Naive B cell (primary cell): Measurements from ENCODE around the gene EIF4E. TPM values are rescaled to one million over a fixed set of nuclear protein-coding genes. Genes with fewer than 3 reads are reported as not detected.

Experiments
- ATAC-seq, 2 donors: fragments of 150-1000 bp; cut with Tn5 transposase; 2 replicates each; pipeline ENCODE4 v1.10.0; 2021; ENCODE audit warnings: low read depth in 2 of 2, mild to moderate bottlenecking in 2 of 2, moderate library complexity in 2 of 2
- DNase-seq: peaks from one replicate; pipeline ENCODE4 v3.0.0; 2022
- H3K27ac Mint-ChIP-seq, 6 donors: one replicate each; pipeline ENCODE4 v1.8.0; 2020 to 2022; ENCODE audit warnings: mild to moderate bottlenecking in 6 of 6, mixed read lengths in 6 of 6, moderate library complexity in 5 of 6, inconsistent platforms in 2 of 6
- H3K27me3 Mint-ChIP-seq, 3 donors: one replicate each; pipeline ENCODE4 v1.8.0; 2021 to 2022; ENCODE audit warnings: mixed read lengths in 3 of 3, mild to moderate bottlenecking in 1 of 3
- H3K36me3 Mint-ChIP-seq, 2 donors: one replicate each; pipeline ENCODE4 v1.8.0; 2020 to 2022; ENCODE audit warnings: mixed read lengths in 2 of 2, inconsistent platforms in 1 of 2, mild to moderate bottlenecking in 1 of 2
- H3K4me1 Mint-ChIP-seq, 3 donors: one replicate each; pipeline ENCODE4 v1.8.0; 2020 to 2022; ENCODE audit warnings: mixed read lengths in 3 of 3, inconsistent platforms in 1 of 3, mild to moderate bottlenecking in 1 of 3, moderate library complexity in 1 of 3
- H3K4me3 Mint-ChIP-seq, 8 donors: one replicate each; pipeline ENCODE4 v1.8.0; 2020 to 2022; ENCODE audit warnings: mild to moderate bottlenecking in 8 of 8, mixed read lengths in 8 of 8, moderate library complexity in 8 of 8, inconsistent platforms in 2 of 8
- H3K9me3 Mint-ChIP-seq, 7 donors: one replicate each; pipeline ENCODE4 v1.8.0; 2020 to 2022; ENCODE audit warnings: mixed read lengths in 7 of 7, mild to moderate bottlenecking in 5 of 7, inconsistent platforms in 2 of 7, moderate library complexity in 1 of 7
- polyA plus RNA-seq, 6 donors: library from polyadenylated mRNA; unstranded; fragments of 300-500 nt; fragmentation: Illumina TruSeq; gene quantifications; one replicate each; pipeline ENCODE4 v1.2.3, GENCODE V29; 2021; ENCODE audit warnings: low read depth in 6 of 6

The EIF4E gene, protein sequence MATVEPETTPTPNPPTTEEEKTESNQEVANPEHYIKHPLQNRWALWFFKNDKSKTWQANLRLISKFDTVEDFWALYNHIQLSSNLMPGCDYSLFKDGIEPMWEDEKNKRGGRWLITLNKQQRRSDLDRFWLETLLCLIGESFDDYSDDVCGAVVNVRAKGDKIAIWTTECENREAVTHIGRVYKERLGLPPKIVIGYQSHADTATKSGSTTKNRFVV
- 100 to 1,000 TPM in 1 of 6 donors, 10 to 100 TPM in 5; 60.2 to 111 (median 70.2) TPM for polyA plus RNA-seq

DNA sequence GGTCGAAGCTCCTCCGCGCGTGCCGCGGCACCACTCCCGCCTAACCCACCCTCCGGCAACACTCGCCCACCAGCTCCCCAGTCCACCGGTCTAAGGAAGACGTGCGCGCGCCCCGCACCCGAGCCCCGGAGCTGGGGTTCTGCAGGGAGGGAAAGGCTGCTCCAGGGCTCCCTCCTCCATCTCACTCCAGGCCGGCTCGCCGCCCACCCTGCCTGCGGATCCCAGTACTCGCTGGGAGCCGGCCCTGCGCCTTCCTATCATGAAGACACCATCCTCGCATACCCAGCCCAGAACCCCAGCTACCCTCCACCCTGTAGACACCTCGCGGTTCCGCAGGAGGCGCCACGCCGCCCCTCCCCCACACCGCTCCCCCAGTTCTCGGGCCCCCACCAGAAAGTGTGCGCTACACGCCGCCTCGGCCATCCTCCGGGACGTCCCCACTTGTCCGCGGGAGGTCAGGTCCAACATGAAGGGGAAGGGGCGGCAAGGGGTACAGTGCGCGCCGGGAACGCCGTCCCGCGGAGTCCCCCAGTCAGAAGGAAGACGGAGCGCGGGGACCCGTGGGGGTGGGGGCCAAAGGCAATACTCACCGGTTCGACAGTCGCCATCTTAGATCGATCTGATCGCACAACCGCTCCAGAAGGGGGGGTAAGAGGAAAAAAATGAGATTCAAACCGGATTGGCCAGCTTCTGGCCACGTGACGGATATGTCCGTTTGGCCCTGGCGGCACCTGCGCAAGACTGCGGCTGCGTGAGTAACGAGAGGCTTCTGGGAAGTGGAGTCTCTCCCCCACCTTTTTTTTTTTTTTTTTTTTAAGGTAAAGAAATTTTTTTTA, at the start of gene EIF4E:
EIF4E (minus strand) TSS at position 629 of the 836 bp plus-strand sequence; CDS start at position 608, 21 bp downstream.
- Mint-ChIP-seq H3K4me1 (peaks cover 27 to 64% (median 44%) of the 10 kb centered on the region in 3 donors), H3K36me3 (no peaks in the 10 kb centered on the region), H3K9me3 (no peaks in the 10 kb centered on the region), H3K27ac (peak within 1 kb of the TSS; percentile 93 to 100 (median 98)), H3K4me3 (peak within 1 kb of the TSS; percentile 92 to 99 (median 98)), H3K27me3 (no peaks in the 10 kb centered on the region)
- peak; percentile 79 to 80 for ATAC-seq
- peak; percentile 98 for DNase-seq

DNA sequence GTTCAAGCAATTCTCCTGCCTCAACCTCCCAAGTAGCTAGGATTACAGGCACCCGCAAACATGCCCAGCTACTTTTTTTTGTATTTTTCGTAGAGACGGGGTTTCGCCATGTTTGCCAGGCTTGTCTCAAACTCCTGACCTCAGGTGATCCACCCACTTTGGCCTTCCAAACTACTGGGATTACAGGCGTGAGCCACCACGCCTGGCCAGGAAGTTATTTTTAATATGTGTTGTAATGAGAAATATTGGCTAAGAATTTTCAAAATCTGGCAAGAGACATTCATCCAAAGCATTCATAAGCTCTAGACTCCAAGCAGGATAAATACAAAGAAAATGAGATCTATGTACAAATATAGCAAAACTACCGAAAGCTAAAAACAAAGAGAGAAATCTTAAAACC, 48.6 kb upstream of the EIF4E start:
- no peak for DNase-seq
- Mint-ChIP-seq H3K27me3 (peaks cover 5 to 9% (median 9%) of the 10 kb centered on the region in 3 donors), H3K27ac (no peak overlapping the region), H3K9me3 (no peaks in the 10 kb centered on the region), H3K4me1 (no peaks in the 10 kb centered on the region), H3K36me3 (no peaks in the 10 kb centered on the region), H3K4me3 (no peak overlapping the region)
- ATAC-seq, result no peak

DNA sequence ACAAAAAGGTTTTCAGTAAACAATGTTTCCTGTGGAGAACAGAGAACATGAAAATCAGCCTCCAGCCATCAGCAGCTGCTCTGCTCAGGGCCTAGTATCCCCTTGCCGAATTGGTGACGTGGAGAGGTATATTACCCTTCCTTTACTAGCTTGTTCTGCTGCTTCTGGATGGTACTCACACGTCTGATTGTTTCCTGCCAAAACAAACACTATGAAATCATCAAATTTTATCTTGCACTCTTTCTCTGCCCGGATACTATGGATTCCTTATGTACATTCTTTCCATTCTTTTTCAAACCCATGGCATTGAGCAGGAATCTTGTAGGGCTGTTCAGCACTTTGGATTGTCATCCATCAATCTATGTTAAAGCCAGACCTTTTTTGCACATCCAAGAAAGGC, 47.8 kb upstream of the EIF4E start:
- DNase-seq (no peak), ATAC-seq (no peak)
- peaks cover 5 to 9% (median 9%) of the 10 kb centered on the region in 3 donors for H3K27me3 Mint-ChIP-seq
- H3K4me3 Mint-ChIP-seq, result no peak overlapping the region
- no peaks in the 10 kb centered on the region for H3K4me1 Mint-ChIP-seq
- no peak overlapping the region for H3K27ac Mint-ChIP-seq
- no peaks in the 10 kb centered on the region for H3K36me3 Mint-ChIP-seq
- no peaks in the 10 kb centered on the region for H3K9me3 Mint-ChIP-seq

DNA sequence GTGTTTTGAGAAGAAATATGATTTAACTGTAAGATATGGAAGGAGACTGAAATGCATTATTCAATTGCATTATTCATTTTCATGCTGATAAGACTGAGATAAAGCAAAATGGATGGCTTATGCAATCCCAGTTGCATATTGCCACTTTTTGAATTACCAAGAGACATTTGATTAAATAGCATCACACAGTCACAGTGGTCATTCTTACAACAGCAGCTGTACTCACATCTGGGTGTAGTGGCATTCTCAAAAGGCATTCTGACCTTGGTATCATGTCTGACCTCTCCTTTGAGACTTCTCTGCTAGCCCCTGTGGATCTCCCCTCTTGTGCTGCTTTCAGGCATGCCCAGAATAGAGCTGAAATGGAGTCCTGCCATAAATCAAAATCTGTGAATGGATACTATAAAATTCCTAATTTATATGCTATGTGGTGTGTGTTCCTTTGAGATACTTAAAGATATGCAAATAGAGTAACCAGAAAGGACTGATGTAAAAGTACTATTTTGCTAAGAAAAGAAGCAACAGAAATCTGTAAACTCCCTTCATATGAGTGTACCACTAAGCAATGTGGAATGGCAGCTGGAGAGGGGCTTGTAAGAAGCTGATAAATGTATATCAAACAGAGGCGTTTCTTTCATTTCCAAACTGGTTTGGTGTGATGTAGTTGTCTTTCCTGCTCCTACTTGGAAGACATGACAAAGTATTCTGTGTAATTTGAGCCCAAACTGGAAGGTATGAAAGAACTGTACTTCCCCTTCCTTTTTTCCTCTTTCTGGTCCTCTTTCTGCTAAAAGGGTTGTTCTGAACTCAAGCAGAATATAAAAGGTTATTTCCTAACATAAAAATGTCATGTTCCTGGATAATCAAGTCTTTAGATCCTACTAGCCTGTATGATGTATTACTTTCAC, 41.2 kb upstream of the EIF4E start:
- no peaks in the 10 kb centered on the region for H3K4me1 Mint-ChIP-seq
- H3K4me3 Mint-ChIP-seq, result no peak overlapping the region
- H3K27me3 Mint-ChIP-seq, result peaks cover 5 to 7% (median 5%) of the 10 kb centered on the region in 3 donors
- ATAC-seq (no peak), DNase-seq (no peak)
- H3K27ac Mint-ChIP-seq, result peak overlapping the region in 1 of 6 donors; percentile 2
- H3K9me3 Mint-ChIP-seq, result no peaks in the 10 kb centered on the region
- H3K36me3 Mint-ChIP-seq, result peaks cover 0 to 1% of the 10 kb centered on the region in 2 donors

DNA sequence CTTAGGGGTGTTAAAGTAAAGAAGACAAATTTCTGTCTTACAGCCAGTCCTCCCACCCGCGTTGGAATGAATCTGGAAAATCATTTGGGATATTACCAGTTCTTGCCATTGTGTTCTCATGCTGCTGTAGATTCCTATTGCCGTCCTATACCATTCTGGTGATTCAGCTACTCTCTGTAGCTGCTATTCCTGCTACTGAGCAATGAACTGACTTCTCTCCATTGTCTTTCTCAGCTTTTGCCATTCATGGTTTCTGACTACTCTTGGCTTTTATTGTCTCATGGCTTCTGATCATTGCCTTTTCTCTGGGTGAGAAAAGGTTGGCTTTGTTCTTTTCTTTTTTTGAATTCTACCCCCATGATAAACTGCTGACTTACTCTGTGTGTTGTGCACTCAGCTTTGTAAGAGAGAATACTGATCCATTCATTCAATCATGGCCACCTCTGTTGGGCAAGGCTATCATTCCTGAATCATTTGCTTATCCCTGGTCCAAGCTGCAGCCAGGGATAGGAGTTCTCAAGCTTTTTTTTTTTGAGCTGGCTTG, 38.9 kb upstream of the EIF4E start:
- H3K4me1 Mint-ChIP-seq, result no peaks in the 10 kb centered on the region
- H3K9me3 Mint-ChIP-seq, result peaks cover 0 to 4% (median 3%) of the 10 kb centered on the region in 7 donors

DNA sequence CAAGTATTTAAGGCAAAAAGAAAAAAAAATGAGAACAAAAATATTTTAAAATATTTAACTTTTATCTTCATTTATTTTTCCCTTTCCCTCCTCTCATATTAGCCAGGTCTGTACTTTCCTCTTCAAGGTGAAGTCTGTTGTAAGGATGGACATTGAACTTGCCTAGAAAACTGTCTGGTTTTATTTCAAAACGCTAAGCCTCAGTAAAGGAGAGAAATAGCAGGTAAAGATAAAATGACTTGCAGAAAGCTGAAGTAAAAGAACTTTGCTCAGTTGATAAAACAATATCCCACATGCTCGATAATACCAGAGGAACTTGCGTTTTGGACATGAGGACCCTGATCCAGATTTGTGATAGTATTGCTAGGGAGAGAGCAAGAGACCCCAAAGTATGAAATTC, 38.0 kb upstream of the EIF4E start:
- Mint-ChIP-seq H3K4me1 (no peaks in the 10 kb centered on the region), H3K27me3 (peaks cover 4 to 21% (median 5%) of the 10 kb centered on the region in 3 donors), H3K27ac (no peak overlapping the region), H3K36me3 (peaks cover 0 to 7% of the 10 kb centered on the region in 2 donors), H3K4me3 (no peak overlapping the region), H3K9me3 (peaks cover 0 to 4% (median 3%) of the 10 kb centered on the region in 7 donors)
- no peak for ATAC-seq
- no peak for DNase-seq

More for the DNA sequence above, 38.9 kb upstream of the EIF4E start:
- no peak overlapping the region for H3K27ac Mint-ChIP-seq
- ATAC-seq (no peak), DNase-seq (no peak)
- peaks cover 0 to 7% of the 10 kb centered on the region in 2 donors for H3K36me3 Mint-ChIP-seq
- peaks cover 4 to 21% (median 5%) of the 10 kb centered on the region in 3 donors for H3K27me3 Mint-ChIP-seq
- H3K4me3 Mint-ChIP-seq, result no peak overlapping the region

DNA sequence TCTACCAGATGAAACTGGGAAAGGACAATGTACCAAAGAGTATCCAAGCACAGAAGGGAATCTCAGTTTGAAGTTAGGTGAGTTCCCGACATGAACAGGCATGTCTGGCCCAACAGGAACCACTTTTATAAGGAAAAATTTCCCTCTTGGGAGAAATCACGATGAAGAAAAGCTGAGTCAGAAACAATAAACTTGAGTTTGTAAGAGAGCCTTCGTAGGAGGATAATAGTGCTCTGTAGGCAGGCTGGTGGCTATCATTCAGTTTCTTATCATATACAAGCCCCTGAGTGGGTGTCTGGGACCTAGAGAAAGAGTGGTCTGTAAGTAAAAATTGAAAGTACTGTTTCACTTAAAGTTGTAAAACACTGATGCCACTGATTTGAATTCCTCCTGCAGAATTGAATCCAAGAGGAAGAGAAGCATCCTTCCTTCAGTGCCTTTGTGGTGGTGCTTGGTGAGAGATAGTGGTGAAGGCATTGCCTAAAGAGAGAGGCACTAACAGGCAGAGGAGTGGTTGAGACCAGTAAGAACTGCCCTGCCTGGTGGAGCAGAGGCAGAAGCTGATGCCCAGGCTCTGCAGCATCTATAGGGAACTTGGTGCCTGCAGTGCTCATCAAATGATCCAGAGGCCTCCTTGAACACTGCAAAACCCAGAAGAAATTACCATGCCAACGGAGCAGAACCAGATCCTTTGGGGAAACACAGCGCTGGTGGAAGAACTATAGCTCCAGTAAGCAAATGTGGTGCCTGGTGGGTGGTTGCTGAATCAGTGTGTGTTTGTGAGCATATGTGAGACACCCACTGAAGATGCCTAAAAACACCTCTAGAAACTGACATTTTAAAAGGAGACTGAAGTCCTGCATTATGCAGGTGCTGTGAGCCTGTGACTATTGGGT, 34.9 kb upstream of the EIF4E start:
- peaks cover 0 to 7% of the 10 kb centered on the region in 2 donors for H3K36me3 Mint-ChIP-seq
- H3K4me3 Mint-ChIP-seq, result no peak overlapping the region
- H3K4me1 Mint-ChIP-seq, result no peaks in the 10 kb centered on the region
- H3K27me3 Mint-ChIP-seq, result peaks cover 4 to 21% (median 5%) of the 10 kb centered on the region in 3 donors
- peaks cover 0 to 4% (median 3%) of the 10 kb centered on the region in 7 donors for H3K9me3 Mint-ChIP-seq
- no peak for DNase-seq
- no peak for ATAC-seq
- peak overlapping the region in 1 of 6 donors; percentile 84 for H3K27ac Mint-ChIP-seq

DNA sequence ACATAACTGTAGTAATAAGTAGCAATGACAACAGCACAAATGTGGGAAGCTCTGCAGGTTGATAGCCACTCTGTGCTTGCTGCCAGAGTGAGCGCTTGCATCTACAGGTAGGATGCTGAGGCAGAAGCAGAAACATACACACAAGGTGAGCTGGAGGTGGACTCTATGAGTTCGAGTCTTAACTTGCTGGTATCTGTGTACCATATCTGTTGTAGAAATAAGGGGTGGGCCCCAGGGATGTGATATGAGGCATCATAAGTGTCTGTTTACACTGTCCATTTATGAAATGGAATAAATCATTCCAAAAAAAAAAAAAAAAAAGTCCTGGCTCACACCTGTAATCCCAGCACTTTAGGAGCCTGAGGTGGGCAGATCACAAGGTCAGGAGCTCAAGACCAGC, 32.8 kb upstream of the EIF4E start:
- Mint-ChIP-seq H3K27me3 (peaks cover 0 to 21% (median 4%) of the 10 kb centered on the region in 3 donors), H3K27ac (no peak overlapping the region), H3K9me3 (peaks cover 0 to 4% (median 3%) of the 10 kb centered on the region in 7 donors), H3K36me3 (peaks cover 0 to 7% of the 10 kb centered on the region in 2 donors), H3K4me1 (peaks cover 0 to 4% (median 4%) of the 10 kb centered on the region in 3 donors), H3K4me3 (no peak overlapping the region)
- ATAC-seq, result no peak
- no peak for DNase-seq

DNA sequence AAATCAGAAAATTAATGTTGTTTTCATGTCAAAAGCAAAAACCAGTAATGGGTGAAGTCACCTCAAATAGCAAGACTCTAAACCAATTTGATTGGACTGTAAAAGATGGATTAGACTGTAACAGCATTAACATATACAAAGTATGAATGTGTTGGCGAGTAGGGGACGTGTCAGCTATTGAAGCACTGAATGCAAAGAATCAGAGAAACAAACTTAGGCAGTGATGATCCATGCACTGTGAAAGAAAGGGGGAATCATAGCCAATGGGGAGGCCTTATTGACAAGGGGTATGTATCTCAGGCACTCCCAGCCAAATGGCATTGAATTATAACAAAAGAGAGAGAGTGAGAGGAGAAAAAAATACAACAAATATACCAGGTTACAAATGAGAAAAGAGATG, 30.5 kb upstream of the EIF4E start:
- DNase-seq (no peak), ATAC-seq (no peak)
- peaks cover 0 to 5% (median 0%) of the 10 kb centered on the region in 7 donors for H3K9me3 Mint-ChIP-seq
- H3K36me3 Mint-ChIP-seq, result peaks cover 7 to 8% of the 10 kb centered on the region in 2 donors
- H3K4me3 Mint-ChIP-seq, result no peak overlapping the region
- peaks cover 0 to 4% (median 4%) of the 10 kb centered on the region in 3 donors for H3K4me1 Mint-ChIP-seq
- H3K27me3 Mint-ChIP-seq, result peaks cover 5 to 25% (median 17%) of the 10 kb centered on the region in 3 donors
- H3K27ac Mint-ChIP-seq, result no peak overlapping the region

DNA sequence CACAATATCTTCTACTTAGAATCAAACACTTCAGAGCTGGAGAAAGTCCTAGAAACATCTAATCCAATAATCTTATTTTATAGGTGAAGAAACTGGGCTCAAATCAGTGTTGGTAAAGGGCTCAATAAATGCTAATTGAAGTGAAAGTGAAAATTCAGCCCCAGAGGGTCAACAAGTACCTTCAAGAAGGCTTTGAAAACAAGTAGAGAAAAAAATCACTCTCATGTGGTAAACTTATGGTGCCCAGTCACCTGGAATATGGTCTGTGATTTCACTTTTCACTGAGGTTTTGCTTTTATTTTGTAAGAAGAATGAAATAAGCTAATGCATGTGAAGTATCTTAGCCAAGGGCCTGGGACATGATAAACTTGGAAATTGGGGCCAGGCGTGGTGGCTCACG, 29.1 kb upstream of the EIF4E start:
- DNase-seq (no peak), ATAC-seq (no peak)
- H3K27me3 Mint-ChIP-seq, result peaks cover 5 to 17% (median 17%) of the 10 kb centered on the region in 3 donors
- H3K4me1 Mint-ChIP-seq, result peaks cover 0 to 4% (median 4%) of the 10 kb centered on the region in 3 donors
- H3K9me3 Mint-ChIP-seq, result peaks cover 0 to 5% (median 0%) of the 10 kb centered on the region in 7 donors
- H3K36me3 Mint-ChIP-seq, result peaks cover 7 to 8% of the 10 kb centered on the region in 2 donors
- H3K4me3 Mint-ChIP-seq, result no peak overlapping the region
- peak overlapping the region in 1 of 6 donors; percentile 74 for H3K27ac Mint-ChIP-seq

DNA sequence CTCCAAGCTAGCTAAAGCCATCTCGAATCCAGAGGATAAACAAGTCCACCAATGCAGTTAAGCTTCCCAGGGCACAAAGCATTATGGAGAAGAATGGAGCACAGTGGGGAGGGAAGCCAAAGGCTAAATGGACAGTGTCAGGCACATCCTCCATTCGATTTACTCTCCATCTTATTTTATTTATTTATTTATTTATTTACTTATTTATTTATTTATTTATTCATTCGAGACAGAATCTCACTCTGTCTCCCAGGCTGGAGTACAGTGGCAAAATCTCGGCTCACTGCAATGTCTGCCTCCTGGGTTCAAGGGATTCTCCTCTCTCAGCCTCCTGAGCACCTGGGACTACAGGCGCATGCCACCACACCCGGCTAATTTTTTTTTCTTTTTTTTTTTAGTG, 26.3 kb upstream of the EIF4E start:
- DNase-seq (no peak), ATAC-seq (no peak)
- H3K27ac Mint-ChIP-seq, result no peak overlapping the region
- H3K27me3 Mint-ChIP-seq, result peaks cover 5 to 17% (median 17%) of the 10 kb centered on the region in 3 donors
- no peak overlapping the region for H3K4me3 Mint-ChIP-seq
- peaks cover 0 to 5% (median 0%) of the 10 kb centered on the region in 7 donors for H3K9me3 Mint-ChIP-seq
- peaks cover 0 to 4% (median 4%) of the 10 kb centered on the region in 3 donors for H3K4me1 Mint-ChIP-seq
- peaks cover 7 to 8% of the 10 kb centered on the region in 2 donors for H3K36me3 Mint-ChIP-seq

DNA sequence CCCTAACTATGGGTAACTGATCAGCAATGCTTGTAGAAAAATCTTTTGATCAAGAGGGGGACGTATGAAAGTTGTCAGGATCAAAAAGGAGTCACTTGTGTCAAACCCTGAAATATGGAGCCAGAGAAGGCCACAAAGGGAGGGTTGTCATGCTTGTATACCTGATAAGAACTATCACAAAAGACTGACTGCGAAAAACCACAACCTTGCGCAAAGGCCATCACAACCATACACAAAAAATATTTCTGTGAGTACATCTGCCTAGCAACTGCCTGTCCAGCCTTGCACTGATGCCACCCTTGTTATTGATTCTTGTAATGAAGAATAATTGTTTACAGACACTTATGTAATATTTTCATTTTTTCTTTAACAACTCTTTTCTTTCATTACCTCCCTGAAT, 22.8 kb upstream of the EIF4E start:
- Mint-ChIP-seq H3K4me3 (no peak overlapping the region), H3K4me1 (no peaks in the 10 kb centered on the region), H3K9me3 (peaks cover 0 to 5% (median 0%) of the 10 kb centered on the region in 7 donors), H3K27ac (peak overlapping the region in 1 of 6 donors; percentile 30), H3K36me3 (peaks cover 7 to 8% of the 10 kb centered on the region in 2 donors), H3K27me3 (peaks cover 5 to 17% (median 17%) of the 10 kb centered on the region in 3 donors)
- DNase-seq (no peak), ATAC-seq (no peak)
